Upper lobe of left lung (tissue), 4 donors: ENCODE data around the gene AMOTL2.

Experiments
- CTCF ChIP-seq, 6 experiments: fragments of 450-650 bp in 4 of 6; fragments of 200-600 bp in 2 of 6; sonication (generic) in 2 of 6; IDR thresholded peaks; one replicate each; pipeline ENCODE4 v1.5.1; 2016 to 2019; ENCODE audit warnings: antibody characterized with exemption in 6 of 6
- EP300 ChIP-seq, 4 donors: sonication (generic); formaldehyde crosslinking; IDR thresholded peaks; one replicate each; pipeline ENCODE4 v1.5.1; 2017; ENCODE audit warnings: antibody characterized with exemption in 4 of 4, control low read depth in 2 of 4
- POLR2A ChIP-seq, 4 donors: fragments of 450-650 bp; IDR thresholded peaks; one replicate each; pipeline ENCODE4 v1.5.1; 2016 to 2017; ENCODE audit warnings: antibody characterized with exemption in 4 of 4, mild to moderate bottlenecking in 2 of 4
- POLR2AphosphoS5 ChIP-seq, 2 donors: sonication (generic); formaldehyde crosslinking; IDR thresholded peaks; one replicate each; pipeline ENCODE4 v1.5.1; 2017; ENCODE audit warnings: antibody characterized with exemption in 2 of 2

- TF ChIP-seq CTCF (IDR thresholded peaks at IDR 0.05), result no peak
- no peak for TF ChIP-seq POLR2A (IDR thresholded peaks at IDR 0.05)
- no peak for TF ChIP-seq POLR2AphosphoS5 (IDR thresholded peaks at IDR 0.05)
- TF ChIP-seq EP300 (IDR thresholded peaks at IDR 0.05), result no peak
Observed at GRCh38 chr3:134355416-134355815, 18.8 kb downstream of the AMOTL2 start.
